PC-3 (cell line): ENCODE results near the gene KCNQ1.

ENCODE experiments used
- CTCF ChIP-seq: fragments of 300-600 bp; sonication (generic); conservative IDR thresholded peaks from 2 replicates; pipeline ENCODE4 v1.5.1; 2017; ENCODE audit warnings: antibody characterized with exemption, low read depth, mild to moderate bottlenecking, low read length
- EZH2phosphoT487 ChIP-seq: fragments of 300-600 bp; sonication (generic); IDR thresholded peaks from 2 replicates; pipeline ENCODE4 v1.6.1; 2018; ENCODE audit warnings: mild to moderate bottlenecking, antibody characterized with exemption, low read length, borderline replicate concordance

- TF ChIP-seq CTCF (no peak), EZH2phosphoT487 (no peak)
These were observed 205.6 kb downstream of the KCNQ1 start for GRCh38 chr11:2650343-2650867.
